ENCODE data around the gene IFNA10.
"Not testable (repeated sequence)": the region's sequence is repeated elsewhere in the genome, so short reads cannot be mapped to it uniquely, and the experiment has no call there.

Gene IFNA10

GRCh38 chr9:21207043-21207442 lies at the start of gene IFNA10:
TSS of gene IFNA10 (minus strand) at chr9:21207143. CDS start at chr9:21207097, 46 bp downstream.
- DNase-seq: not testable (repeated sequence)

DNA sequence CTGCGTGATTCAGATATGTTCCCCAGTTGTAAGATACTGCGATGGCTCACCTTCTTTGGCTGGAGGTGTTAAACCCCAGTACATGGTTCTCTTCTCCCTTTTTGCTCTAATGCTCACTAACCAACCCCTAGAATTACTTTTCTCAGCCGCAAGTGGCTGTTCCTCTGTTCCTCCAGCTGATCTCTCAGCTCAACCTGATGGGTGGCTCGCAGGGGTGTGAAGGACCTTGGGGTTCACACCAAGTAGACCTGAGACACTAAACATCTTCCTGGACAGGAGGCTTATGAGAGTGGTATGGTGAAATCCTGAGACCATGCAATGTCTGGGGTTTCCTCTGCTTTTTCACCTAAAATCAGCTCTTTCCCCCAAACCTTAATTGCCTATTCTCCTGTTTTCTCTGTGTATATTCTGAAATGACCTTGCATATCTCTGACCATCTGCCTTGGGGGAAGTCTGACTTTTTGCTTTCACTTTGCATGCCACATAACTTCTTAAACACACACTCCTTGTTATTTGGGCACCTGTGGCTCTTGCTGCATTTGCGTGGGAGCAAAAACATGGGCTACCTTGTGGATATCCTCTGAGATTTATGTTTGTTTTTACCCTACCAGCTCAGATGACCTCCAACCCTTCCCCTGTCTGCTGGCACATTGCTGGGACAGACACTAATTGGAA lies 48.7 kb upstream of the IFNA10 start:
- no peak for DNase-seq

- peak; percentile 11 for DNase-seq
Observed at GRCh38 chr9:21252721-21253547, 46.0 kb upstream of the IFNA10 start.

DNA sequence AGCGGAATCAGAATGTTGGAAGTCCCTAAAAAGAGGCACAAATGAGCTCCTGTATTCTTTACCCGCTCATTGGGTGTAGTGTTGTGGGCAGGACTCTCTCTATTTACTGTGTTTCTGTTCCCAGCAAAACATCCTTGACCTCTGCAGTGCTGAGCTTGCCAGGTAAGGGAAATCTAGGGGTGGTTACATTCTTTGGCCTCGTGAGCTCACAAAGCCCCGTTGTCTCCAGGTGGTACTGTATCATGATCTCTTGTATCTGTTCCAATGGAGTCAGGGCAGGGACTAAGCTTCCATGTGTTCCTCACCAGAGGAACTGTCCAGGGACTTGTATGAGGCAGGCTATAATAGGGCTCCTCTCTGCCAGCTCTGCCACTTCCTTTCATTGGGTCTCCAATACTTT lies 44.7 kb upstream of the IFNA10 start:
- DNase-seq: no peak

- no peak for DNase-seq
Observed at GRCh38 chr9:21251190-21251589, 44.2 kb upstream of the IFNA10 start.

DNA sequence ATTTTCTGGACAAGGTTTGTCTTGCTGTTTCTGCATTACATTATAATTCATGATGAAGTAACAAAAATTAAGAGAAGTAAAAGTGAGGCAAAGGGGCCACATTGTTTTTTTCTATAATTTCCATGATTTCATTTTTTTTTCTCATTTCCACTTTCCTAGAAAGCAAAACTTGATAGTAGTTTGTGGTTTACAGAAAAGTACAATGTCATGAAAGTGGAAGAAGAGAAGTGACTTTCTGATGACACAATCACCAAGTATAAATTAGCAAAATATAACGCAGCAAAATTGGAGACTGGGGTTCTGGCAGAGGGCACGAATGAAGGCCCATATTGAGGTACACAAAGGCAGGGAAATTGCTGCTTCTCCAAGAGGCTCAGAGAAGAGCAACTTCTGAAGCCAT lies 37.9 kb upstream of the IFNA10 start:
- DNase-seq: no peak

- DNase-seq: no peak
Observed at GRCh38 chr9:21239911-21240310, 33.0 kb upstream of the IFNA10 start, which contains the start of gene IFNA14. TSS of gene IFNA14 (minus strand) at chr9:21240005. CDS start at chr9:21239935, 70 bp downstream.

DNA sequence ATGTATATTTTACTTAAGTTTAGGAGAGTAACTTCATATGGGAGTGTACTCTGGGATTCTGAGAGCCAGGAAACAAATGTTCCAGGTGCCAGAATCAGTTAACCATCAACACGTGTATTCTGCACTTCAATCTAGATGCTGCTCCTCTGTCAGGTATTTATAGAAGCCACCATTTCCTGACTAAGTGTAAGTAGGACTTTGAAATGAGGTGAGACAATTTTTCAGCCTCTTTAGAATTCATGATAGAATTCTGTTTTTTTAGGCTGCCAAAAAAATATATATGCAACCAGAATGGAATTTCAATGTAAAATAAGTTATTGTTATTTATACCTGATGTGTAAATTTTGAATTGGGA lies 29.4 kb upstream of the IFNA10 start:
- not testable (repeated sequence) for DNase-seq

GRCh38 chr9:21235468-21236359 lies 28.8 kb upstream of the IFNA10 start:
- DNase-seq: peak; percentile 57

GRCh38 chr9:21234153-21234687 lies 27.3 kb upstream of the IFNA10 start:
- no peak for DNase-seq

DNA sequence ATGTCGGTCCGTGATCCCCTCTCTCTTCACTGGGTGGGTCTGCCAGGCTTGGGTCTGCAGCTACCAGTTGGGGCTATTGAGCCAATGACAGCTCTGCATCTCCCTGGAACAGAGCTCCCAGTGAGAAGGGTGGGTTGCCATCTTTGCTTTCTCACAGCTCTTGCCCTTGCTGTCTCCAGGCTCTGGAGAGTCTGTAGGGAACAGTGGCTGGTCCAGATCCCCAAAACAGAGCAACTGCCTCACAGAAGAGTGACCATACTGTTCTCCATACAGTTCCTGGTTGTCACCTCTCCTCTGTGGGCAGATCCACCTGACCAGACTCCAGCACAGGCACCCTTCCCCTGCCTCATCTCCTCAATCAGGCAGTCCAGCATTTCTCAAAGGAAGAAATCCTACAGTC lies 26.3 kb upstream of the IFNA10 start:
- no peak for DNase-seq

DNA sequence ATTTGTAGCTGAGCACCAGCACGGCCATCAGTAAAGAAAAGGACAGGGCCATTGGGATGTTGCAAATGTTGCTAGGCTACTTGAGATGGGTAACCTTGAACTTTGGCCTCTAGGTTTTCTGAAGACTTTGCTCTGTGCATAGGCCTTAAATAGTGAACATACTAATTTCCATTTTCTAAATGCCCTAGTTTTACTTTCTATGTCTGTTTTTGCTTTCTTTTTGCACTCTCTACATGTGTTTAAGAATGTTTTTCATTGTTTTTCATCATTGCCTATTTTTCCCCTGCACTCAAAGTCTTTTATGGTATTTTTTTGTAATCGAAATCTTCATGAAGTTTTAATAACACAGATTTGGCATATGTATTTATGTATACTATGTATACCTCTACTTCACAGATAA lies 21.2 kb upstream of the IFNA10 start, which contains the start of gene IFNA17:
Gene IFNA17, minus strand, starts transcription at position 101 of the 400 bp plus-strand sequence. Its CDS starts 49 bp downstream, at position 52.
- no peak for DNase-seq

GRCh38 chr9:21217211-21217610 lies 10.3 kb upstream of the IFNA10 start, which contains the start of gene IFNA16:
TSS of gene IFNA16 (minus strand) at chr9:21217311. CDS start at chr9:21217305, 6 bp downstream.
- DNase-seq: not testable (repeated sequence)

- not testable (repeated sequence) for DNase-seq
Observed at GRCh38 chr9:21213411-21214326, 6.7 kb upstream of the IFNA10 start.

DNA sequence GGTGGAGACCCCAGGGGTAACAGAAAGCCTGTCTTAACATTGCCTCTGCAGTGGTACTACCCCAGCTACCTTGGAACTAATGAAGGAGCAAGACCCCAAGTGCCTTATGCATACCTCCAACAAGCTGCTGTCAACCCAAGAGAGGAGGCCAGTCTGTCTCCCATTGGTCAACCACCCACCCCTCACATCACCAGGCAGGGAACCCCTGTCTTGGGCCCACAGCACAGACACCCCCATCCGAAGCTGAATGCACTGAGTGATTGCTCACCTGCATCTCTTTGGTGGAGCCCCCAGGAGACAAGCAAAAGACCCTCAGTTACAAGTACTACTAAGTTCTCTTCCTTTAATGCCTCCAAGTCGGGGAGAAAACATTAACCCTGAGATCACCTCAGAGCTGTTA lies 5.2 kb upstream of the IFNA10 start:
- DNase-seq: not testable (repeated sequence)

GRCh38 chr9:21210782-21211181 lies 3.8 kb upstream of the IFNA10 start:
- DNase-seq: not testable (repeated sequence)

- DNase-seq: no peak
Observed at GRCh38 chr9:21210311-21210710, 3.4 kb upstream of the IFNA10 start.

GRCh38 chr9:21205204-21205603 lies 1.7 kb downstream of the IFNA10 start:
- no peak for DNase-seq

DNA sequence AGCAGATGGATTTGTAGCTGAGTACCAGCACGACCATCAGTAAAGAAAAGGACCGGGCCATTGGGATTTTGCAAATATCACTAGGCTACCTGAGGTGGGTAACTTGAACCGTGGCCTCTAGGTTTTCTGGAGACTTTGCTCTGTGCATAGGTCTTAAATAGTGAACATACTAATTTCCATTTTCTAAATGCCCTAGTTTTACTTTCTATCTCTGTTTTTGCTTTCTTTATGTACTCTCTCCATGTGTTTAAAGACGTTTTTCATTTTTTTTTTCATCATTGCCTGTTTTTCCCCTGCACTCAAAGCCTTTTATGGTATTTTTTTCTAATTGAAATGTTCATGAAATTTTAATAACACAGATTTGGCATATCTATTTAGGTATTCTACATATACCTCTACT lies 4.8 kb downstream of the IFNA10 start, which contains the start of gene IFNA7:
Gene IFNA7, minus strand, starts transcription at position 101 of the 400 bp plus-strand sequence. Its CDS starts 40 bp downstream, at position 61.
- not testable (repeated sequence) for DNase-seq

- peak; percentile 70 for DNase-seq
Observed at GRCh38 chr9:21194867-21195776, 11.8 kb downstream of the IFNA10 start.
